ENCODE measurements around the gene ATG4A.

DNA sequence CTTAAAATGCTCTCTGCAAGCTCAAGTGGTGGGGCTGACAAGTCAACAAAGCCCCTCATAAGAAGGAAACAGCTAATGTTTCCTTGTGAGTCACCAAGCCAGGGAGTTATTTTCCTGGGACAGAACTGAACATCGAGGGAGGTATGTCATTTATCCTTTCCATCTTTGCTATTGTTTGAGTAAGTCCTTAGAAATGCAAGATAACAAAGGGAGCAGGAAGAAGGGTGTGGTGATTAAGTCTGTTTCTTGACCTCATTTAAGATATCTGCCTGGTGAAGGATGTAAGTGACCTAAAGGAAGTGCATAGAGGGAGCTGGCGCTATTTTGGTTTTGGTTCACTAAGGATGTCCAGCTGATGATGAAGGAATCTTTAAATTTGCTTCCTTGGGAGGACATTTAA lies 39.9 kb downstream of the ATG4A start:
- TF ChIP-seq CTCF (IDR thresholded peaks at IDR 0.05): no peak
- TF ChIP-seq, protein P1, sequence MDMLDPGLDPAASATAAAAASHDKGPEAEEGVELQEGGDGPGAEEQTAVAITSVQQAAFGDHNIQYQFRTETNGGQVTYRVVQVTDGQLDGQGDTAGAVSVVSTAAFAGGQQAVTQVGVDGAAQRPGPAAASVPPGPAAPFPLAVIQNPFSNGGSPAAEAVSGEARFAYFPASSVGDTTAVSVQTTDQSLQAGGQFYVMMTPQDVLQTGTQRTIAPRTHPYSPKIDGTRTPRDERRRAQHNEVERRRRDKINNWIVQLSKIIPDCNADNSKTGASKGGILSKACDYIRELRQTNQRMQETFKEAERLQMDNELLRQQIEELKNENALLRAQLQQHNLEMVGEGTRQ (IDR thresholded peaks at IDR 0.05; ENCODE audit: borderline replicate concordance, low read depth, low read length): no peak
